Activated CD4-positive, CD25-positive, alpha-beta regulatory T cell treated with anti-CD3 and anti-CD28 coated beads, Interleukin-2, amount 50 U/mL, for 72 hours (primary cell): ENCODE results near the gene TSSK3.
A peak's percentile ranks its signal among the peaks of the same experiment; 100 is the strongest.
"Not testable (repeated sequence)": the region's sequence is repeated elsewhere in the genome, so short reads cannot be mapped to it uniquely, and the experiment has no call there.

Source experiments
- DNase-seq: peaks from one replicate; pipeline ENCODE4 v3.0.0; 2021

Gene TSSK3

DNA sequence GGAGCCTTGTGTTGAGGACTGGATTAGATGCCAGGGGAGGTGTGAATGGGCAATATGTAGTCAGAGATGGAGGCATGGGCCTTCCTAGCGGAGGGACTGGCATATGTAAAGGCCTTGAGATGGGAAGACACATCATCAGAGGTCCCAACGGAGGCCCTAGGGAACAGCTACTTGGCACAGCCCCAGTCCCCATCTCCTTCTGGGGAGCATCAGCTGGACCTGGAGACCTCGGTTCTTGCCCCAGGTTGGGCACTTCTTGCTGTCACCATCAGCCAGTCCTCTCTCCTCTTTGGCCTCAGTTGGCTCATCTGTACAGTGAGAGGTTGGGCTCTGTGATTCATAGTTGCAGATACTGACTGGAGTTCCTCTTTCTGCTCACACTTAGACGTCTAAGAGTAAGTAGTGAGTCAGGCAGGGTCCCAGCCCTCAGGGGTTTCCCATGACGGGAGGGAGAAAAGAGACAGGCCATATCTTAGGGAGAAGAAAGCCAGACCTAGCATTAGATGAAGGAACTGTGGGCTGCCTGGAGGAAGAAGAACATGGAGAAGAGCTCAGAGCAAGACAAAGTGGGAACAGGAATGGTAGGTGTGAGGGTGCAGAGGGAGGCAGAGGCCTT is 22.9 kb upstream of the TSSK3 start:
- no peak for DNase-seq

DNA sequence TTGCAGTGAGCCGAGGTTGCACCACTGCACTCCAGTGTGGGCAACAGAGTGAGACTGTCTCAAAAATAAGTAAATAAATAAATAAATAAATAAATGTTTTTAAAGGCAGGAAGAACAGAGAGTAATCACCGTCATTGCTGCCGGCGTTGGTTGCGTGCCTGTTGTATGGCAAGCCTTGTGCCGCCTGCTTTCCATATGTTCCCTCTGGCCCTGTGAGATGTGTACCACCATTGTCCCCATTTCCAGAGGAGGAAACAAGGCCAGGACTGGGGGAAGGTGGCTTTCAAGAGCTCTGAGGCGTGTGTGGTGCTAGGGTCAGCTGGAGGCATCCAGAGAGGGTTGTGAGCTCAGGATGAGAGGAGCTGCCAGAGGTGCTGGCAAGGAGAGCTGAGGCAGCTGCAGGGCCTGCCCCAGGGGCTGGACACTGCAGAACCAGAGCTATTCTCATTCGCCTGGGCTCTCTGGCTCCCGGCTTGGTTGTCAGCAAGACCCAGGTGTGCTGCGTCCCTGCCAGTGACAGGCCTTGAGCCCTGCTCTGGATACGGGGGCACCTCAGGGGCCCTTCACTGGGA is 21.1 kb upstream of the TSSK3 start:
- no peak for DNase-seq

DNA sequence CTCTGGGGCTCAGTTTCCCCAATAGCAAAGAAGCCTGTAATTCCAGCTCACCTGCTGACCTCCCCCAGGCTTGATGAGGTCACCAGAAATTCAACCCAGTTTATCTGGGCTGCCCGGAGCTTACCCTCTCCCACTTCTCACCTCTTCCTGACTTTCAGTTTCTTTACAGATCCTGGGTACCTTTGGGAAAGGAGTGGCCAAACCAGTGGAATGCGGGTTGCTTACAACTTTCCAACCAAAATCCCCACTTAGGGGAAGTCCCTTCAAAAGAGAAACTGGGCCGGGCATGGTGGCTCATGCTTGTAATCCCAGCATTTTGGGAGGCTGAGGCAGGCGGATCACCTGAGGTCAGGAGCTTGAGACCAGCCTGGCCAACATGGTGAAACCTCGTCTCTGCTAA is 20.4 kb upstream of the TSSK3 start:
- DNase-seq: no peak

DNA sequence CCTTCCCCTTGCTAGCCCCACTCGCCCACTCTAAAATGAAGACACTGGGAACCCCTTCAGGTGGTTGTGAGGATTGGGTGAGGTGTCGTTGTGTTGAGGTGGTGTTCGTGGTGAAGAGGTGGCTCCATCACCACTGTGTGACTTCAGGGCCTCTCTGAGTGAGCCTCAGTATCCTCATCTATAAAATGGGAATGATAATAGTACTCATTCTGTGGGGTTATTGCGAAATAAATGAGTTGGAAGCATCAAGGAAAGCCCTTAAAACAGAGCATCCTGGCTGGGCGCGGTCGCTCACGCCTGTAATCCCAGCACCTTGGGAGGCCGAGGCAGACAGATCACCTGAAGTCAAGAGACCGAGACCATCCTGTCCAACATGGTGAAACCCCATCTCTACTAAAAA is 19.6 kb upstream of the TSSK3 start:
- no peak for DNase-seq

DNA sequence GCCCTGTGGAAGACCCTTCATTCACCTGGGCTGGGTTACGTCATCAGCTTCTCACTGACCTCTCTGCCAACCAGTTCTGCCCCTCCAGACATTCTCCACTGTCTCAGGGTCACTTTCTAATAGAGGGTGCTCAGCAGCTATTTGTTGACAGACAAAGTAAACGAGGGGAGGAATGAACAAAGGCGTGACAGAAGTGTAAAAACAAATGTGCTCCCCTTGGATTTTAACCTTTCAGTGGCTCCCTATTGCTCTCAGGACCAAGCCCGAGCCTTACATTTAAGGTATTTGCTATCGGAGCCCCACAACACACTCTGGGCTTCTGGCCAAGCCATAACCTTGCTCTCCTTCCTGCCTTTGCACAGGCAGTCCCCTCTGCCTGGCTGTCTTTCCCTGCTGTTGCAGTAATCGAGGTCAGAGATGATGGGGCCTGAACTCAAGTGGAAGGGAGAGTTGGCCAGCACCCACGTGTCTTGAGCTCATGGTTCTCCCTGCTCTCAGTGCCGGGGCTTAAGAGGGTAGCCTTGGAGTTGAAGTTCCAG is 17.0 kb upstream of the TSSK3 start:
- no peak for DNase-seq

DNA sequence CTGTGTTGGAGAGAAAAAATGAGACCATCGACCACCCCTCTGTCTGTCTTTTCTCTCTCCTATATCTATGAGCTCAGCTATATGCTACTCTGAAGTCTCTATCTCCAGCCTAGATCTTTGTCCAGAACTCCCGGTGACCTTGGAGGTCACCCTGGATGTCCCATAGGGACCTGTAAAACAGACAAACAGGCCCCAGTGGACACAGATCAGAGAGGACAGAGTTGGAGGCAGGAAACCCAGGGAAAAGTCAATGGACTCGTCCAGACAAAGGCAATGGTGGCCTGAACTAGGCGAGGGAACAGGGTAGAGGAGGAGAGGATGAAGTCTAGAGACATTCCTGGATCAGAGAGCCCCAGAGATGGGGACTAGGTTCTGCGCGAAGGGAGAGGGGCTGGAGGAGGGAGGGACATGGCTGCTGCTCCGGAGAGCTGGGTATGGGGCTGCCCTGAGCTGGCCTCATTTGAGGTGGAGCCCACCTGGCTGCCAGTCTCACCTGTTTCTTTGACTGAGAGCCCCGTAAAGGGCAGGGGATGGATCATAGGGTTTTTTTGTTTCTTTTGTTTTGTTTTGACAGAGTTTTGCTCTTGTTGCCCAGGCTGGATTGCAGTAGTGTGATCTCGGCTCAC is 15.7 kb upstream of the TSSK3 start:
- DNase-seq: no peak

DNA sequence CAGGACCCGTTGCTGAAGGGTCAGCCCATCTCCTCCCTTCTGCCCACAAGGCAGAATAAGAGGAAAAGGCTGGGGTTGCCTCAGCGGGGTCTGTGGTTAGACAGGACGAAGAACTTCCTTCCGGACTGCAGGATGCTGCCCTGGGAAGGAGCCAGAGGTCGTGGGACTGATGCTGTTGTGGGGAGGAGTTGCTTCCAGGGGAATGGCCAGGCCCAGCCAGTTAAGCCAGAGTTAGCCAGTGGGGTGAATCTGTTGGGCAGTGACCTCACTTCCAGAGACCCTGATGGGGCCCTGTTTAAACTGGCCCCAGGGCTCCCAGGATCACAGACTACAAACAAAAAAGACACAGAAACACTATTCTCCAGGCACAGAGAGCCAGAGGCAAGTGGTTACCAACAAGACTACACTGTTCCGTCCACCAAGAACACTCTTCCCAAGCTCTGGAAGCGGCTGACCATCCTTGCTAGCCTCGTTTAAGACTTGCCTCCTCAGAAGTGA is 13.1 kb upstream of the TSSK3 start:
- DNase-seq: no peak

DNA sequence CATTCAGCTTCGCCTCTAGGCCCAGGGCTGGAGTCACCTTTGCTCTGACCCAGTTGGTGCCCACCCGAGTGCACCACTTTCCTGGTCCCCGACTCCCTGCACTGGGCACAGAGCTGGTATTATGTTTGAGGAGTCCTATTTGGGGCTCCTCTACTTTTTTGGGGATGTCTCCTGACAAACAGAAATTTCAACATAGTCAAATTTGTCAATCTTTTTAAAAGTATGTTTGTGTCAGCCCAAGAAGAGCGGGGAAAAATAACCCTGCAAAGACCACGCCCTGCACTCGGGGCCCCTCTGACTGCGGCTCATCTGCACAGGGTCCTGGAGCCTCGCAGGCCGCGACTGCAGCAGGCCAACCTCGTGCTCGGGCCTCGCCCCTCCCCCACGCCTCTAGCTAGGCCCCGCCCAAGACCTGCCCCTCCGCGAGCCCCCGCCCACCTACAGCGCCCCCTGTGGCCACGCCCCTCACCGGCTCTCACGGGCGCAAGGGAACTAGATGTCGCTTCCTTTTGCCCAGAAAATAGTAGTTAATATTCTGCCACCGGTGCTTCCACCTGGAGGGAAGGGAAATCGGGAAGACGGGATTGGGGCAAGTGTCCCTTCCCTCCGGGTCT is 11.4 kb upstream of the TSSK3 start:
- DNase-seq: peak; percentile 85

DNA sequence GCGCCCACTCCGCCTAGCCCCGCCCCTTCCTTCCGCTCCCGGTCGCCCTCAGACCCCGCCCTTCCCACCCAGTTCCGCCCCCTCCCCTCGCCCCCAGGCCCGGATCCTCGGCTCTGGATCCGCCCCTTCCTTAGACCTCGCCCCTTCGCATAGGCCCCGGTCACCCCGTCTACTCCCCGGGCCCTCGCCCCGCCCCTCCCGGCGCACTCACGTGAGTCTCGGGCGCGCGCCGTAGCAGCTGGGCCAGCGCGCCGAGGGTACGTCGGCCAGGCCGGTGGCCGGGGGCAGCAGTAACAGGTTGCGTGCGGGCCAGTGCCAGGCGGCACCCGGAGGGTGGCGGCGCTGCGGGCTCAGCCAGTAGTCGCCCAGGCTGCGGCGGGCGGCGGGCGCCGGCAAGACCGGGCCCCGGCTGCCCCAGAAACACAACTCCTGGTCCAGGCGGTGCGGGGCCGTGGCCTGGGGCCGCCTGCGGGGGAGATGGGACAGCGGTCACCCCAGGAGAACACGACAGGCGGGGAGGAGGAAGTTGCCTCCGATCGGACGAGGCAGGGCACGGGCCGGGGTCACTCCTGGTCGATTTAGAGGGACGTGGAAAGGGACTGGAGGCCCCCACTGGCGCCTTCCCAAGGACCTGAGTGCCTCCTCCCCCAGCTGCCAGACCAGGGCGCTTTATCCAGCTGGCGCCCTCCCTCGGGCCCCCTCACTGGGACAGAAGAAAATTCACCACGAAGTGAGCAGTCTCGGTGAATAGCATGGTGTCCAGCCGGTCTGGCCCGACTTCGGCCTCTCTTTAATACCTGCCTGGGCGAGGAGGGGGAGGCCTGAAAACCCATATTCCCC is 10.7 kb upstream of the TSSK3 start:
- DNase-seq: peak; percentile 93

DNA sequence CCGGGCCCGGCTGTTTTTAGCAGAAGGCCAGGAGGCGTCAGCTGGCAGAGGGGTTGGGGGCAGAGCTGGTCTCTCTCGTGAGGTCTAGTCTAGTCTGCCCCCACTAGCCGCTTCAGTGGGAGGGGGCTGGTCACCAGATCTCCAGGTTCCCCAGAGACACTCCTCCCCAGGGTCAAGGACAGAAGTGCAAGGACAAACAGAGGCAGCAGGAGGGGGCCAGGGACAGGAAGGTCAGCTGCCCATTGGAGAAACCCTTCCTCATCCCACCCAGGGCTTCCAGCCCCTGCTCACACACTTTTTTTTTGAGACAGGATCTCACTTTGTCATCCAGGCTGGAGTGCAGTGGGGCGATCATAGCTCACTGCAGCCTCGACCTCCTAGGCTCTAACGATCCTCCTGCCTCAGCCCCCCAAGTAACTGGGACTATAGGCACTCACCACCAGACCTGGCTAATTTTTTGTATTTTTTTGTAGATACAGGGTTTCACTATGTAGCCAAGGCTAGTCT is 10.0 kb upstream of the TSSK3 start:
- DNase-seq: no peak

DNA sequence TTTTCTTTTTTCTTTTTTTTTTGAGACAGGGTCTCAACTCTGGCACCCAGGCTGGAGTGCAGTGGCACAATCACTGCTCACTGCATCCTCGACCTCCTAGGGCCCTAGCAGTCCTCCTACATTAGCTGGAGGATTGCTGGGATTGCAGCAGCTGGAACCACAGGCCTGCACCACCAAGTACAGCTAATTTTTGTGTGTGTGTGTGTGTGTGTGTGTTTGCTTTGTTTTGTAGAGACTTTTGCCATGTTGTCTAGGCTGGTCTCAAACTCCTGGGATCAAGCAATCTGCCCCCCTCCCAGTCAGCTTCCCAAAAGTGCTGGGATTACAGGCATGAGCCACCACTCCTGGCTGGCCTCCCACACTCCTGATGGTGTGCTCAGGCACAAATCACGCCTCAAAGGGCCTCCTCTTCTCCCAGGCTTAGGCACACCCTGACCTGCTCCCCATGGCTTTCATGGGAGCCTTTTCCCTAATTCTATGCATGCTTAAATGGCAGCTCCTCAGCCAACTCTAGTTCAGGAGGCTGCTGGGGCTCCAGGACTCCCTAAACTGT is 9.4 kb upstream of the TSSK3 start:
- no peak for DNase-seq

DNA sequence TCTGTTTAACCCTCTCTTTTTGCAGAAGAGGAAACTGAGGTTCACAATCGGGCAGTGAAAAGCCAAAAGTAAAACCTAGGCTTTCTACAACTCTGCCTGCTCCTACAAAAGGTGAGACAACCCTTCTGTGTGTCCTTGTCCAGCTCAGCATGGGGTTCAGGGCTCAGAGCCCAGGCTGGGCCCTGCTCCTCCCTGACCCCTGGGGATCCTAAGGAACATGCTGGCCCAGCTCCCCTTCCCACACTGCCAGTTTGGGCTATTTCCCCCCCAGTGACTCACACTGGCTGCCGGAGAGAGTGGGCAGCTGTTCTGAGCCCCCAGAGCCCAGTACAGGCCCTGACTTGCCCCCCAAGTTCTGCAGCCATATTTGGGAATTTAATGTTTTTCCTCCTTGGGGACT is 8.9 kb upstream of the TSSK3 start:
- DNase-seq: no peak

DNA sequence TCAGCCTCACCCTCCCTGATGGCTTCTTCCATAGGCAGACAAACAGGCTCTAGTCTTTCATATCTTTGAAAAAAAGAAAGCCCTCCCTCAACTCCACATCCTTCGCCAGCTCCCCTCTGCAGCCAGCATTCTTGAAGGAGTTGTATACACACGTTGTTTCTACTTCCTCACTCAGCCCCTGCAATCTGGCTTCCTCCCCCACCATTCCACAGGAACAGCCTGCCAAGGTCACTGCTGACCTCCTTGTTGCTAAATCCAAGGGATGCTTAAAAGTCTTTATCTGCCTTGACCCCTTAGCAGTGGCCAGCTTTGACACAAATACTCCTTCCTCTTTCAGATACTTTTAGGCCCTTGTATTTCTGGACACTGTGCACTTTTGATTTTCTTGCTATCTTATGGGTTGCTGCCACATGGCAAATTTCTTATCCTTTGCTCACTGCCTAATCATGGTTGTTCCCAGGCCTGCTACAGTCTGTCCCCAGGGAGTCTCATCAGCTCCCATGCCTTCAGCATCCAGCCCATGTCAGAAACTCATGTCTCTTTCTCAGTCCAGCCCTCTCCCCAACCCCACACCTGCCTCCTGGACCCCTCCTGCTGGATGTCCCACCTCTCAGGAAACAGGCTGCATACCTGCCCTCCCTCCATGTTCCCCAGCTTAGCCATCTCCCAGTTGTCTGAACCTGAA is 8.3 kb upstream of the TSSK3 start:
- DNase-seq: no peak

DNA sequence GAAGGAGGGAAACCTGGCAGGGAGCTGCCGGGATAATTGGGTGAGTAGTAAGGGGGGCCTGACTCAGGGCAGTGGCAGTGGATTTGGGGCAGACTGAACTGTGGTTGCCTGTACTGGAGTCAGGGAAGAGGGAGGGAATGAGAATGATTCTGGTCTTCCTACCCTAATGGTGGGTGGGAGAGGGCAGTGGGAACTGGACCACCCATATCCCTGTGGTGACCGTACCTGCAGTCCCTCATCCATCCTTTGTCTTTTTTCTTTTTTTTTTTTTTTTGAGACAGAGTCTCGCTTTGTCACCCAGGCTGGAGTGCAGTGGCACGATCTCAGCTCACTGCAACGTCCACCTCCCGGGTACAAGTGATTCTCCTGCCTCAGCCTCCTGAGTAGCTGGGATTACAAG is 6.6 kb upstream of the TSSK3 start:
- not testable (repeated sequence) for DNase-seq

DNA sequence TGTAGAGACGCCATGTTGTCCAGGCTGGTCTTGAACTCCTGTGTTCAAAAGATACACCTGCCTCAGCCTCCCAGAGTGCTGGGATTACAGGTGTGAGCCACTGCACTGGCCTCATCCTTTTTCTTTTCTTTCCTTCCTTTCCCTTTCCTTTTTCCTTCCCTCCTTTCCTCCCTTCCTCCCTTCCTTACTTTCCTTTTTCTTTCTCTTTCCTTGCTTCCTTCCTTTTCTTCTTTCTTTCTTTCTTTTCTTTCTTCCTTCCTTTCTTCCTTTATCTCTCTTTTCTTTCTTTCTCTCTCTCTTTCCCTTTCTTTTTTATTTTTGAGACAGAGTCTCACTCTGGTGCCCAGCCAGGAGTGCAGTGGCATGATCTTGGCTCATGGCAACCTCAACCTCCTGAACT is 5.9 kb upstream of the TSSK3 start:
- DNase-seq: no peak

DNA sequence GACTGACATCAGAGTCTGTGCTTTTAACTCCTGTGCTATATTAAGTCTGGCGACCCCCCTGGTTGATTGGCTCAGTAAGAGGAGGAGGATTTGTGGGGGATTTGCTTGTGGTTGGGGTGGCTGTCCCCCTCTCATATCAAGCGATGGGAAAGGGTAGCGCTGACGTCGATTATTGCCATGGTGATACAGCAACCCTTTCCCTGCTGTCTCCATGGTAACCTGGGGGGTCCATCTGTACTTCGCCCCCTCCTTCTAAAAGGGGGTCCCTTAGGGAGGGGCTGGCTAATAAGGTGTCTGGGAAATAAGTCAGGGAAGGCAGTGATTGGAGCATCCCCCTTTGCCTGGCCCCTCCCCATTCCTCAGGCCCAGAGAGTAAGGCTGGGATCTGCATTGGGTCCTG is 4.7 kb upstream of the TSSK3 start:
- DNase-seq: no peak

DNA sequence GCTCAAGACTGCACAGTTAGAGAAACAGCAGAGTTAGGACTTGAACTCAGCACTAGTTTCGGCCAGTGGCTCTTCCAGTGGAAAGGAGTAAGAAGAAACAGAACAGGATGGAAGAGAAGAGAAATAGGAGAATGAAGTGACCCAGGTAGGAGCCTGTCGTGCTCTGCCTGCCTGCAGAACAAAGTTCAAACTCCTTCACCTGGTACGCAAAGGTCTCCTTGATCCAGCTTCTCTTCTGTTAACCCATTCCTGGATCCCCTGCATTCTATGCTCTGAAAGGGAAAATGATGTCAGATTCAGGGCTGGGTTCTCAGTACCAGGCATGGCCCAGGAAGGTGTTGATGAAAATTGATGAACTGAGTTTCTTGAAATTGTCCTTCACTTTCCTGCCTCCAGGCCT is 3.9 kb upstream of the TSSK3 start:
- no peak for DNase-seq

DNA sequence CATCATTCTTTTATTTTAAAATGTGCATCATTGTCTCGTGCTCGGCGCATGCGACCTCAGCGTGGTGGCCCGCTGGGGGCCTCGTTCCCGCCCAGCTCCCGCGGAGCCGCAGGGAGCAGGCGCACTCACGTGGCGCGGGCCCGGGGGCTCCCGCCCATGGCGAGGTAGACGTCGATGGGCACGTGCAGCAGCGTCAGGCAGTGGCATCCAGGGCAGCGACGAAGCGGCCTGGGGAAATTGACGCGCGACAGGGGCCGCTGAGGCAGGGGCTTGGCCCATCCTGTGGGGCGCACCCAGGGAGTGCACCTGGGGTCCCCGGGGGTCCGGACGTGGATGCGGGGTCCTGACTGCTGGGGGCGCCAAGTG is 1.0 kb upstream of the TSSK3 start:
- DNase-seq: no peak

DNA sequence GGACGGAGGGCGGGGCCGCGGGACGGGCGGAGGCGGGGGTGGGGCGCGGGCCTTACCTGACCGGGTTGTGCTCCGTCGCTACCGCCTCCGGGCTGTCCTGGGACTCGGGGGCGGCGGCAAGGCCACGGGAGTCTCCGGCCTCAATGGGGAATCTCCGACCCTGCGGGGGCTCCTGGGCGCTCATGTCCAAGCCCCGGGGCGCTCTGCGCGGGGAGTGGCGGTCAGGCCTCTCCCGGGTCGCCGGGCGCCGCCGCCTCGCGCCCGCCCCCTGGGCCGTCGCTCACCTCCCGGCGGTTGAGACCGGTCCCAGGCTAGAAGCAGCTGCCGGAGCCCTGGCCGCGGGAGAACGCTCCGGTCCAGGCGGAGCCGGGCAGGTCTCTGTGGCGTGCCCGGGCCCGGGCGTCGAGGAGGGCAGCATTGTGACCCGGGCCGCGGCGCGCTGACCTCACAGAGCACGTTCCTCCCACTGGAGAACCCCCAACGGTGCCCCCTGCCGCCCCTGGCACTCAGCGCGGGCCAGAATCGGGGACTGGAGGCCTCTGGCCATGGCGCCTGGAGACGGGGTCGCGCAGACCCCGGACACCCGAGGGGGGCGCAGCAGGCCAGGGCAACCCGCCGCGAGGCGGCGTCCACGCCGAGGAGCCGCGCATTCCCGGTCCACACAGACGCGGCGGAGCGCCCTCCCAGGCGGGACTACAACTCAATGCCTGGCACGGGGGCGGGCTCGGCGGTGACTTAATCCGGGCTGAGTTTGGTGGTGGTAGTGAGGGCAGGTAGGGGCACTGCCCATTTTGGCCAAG is 465 bp upstream of the TSSK3 start:
- DNase-seq: no peak

DNA sequence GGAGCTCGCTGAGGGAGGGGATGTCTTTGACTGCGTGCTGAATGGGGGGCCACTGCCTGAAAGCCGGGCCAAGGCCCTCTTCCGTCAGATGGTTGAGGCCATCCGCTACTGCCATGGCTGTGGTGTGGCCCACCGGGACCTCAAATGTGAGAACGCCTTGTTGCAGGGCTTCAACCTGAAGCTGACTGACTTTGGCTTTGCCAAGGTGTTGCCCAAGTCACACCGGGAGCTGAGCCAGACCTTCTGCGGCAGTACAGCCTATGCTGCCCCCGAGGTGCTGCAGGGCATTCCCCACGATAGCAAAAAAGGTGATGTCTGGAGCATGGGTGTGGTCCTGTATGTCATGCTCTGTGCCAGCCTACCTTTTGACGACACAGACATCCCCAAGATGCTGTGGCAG is 1.4 kb downstream of the TSSK3 start:
- DNase-seq: no peak

DNA sequence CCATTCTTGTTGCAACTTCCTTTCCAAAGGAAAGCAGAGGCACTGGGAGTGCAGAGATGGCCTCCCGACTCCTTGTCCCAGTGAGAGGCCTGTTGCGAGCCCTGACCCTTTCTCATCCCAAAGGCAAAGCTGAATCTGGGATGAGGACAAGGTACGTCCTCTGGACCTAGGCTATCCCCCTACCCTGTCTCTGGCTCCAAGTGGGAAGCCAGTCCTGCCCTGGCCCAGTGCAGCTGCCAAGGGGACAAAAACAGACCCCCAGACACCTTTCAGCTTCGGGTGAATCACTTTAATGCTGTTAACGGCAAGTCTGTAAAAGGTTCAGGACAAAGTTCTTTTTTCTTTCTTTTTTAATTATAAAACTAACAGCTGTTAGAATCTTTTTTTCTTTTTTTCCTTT is 2.5 kb downstream of the TSSK3 start:
- DNase-seq: no peak
